ENCODE results near the gene TPCN2. TPM values are rescaled to one million over a fixed set of nuclear protein-coding genes. Genes with fewer than 3 reads are reported as not detected.

Gene TPCN2
- total RNA-seq, 4 donors from 2014 or later: 5.6 to 54.6 (median 17.7) TPM

DNA sequence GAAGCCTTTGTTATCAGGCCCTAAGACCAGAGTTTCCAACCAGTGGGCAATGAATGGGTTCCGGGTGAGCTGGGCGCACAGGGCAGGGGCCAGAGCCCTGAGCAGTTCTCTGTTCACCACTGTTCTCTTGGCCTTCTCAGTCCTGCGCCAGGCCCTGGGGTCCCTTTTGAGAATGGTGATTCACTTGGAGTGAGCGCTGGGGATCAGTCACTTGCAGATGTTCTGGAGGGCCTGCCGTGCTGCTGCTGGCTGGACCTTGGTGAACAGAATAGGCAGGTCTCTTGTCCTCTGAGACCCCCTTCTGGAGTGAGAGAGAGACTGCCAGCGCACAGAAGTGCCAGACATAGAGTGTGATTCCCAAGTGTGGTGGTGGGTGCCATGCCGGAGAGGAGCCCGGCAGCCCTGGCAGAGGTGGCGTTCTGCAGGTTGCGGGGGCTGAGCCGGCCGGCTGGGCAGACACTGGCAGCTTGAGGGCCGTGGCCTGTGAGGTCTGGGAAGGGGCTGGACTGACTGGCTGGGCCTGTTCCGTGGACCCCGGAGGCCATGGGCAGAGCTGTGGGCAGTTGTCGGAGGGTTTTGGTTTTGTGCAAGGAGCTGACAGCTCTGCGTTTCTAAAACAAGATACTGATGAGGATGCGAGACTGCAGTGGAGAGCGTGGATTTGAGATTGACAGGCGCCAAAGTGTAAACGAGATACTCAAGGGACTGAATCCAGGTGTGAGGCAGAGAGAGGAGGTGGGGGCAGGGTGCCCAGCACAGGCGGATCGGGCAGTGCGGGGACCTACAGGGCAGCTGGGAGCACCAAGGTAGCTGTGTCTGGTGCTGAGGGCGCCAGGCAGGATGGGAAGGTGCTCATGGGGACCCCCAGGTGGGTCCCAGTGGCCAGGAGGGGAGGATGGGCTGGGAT is 12.3 kb downstream of the TPCN2 start:
- Histone ChIP-seq H3K27me3 (no peaks in the 10 kb centered on the region), H3K9me3 (no peaks in the 10 kb centered on the region), H3K4me1 (no peaks in the 10 kb centered on the region), H3K27ac (no peak overlapping the region), H3K36me3 (no peaks in the 10 kb centered on the region), H3K4me3 (no peak overlapping the region)
- no peak for TF ChIP-seq POLR2A (IDR thresholded peaks at IDR 0.05)
- TF ChIP-seq, protein P1, sequence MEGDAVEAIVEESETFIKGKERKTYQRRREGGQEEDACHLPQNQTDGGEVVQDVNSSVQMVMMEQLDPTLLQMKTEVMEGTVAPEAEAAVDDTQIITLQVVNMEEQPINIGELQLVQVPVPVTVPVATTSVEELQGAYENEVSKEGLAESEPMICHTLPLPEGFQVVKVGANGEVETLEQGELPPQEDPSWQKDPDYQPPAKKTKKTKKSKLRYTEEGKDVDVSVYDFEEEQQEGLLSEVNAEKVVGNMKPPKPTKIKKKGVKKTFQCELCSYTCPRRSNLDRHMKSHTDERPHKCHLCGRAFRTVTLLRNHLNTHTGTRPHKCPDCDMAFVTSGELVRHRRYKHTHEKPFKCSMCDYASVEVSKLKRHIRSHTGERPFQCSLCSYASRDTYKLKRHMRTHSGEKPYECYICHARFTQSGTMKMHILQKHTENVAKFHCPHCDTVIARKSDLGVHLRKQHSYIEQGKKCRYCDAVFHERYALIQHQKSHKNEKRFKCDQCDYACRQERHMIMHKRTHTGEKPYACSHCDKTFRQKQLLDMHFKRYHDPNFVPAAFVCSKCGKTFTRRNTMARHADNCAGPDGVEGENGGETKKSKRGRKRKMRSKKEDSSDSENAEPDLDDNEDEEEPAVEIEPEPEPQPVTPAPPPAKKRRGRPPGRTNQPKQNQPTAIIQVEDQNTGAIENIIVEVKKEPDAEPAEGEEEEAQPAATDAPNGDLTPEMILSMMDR (IDR thresholded peaks at IDR 0.05): no peak
- intact Hi-C loops (cut with DNase I; ENCODE audit: low total_unique reads): no loop called here
- DNase-seq: no peak

DNA sequence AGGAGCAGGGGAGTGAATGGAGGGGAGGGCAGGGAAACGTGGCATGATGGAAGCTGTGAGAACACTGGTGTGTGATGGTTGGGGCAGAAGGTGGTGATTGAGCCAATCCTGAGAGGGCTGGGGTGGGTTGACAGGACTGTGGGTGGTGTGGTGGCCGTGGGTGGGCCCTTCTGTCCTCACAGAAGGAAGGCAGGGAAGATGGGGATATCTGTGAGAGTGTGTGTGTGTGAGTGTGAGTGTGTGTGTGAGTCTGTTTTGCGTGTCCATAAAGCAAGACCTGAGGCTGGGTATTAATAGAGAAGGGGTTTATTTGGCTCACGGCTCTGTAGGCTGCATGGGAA is 13.0 kb downstream of the TPCN2 start:
- Histone ChIP-seq H3K9me3 (no peaks in the 10 kb centered on the region), H3K4me3 (no peak overlapping the region), H3K27ac (no peak overlapping the region), H3K27me3 (no peaks in the 10 kb centered on the region), H3K4me1 (no peaks in the 10 kb centered on the region), H3K36me3 (no peaks in the 10 kb centered on the region)
- intact Hi-C loops (cut with DNase I; ENCODE audit: low total_unique reads): no loop called here
- TF ChIP-seq POLR2A (IDR thresholded peaks at IDR 0.05): no peak
- TF ChIP-seq, protein P1 (IDR thresholded peaks at IDR 0.05): no peak
- DNase-seq: no peak

DNA sequence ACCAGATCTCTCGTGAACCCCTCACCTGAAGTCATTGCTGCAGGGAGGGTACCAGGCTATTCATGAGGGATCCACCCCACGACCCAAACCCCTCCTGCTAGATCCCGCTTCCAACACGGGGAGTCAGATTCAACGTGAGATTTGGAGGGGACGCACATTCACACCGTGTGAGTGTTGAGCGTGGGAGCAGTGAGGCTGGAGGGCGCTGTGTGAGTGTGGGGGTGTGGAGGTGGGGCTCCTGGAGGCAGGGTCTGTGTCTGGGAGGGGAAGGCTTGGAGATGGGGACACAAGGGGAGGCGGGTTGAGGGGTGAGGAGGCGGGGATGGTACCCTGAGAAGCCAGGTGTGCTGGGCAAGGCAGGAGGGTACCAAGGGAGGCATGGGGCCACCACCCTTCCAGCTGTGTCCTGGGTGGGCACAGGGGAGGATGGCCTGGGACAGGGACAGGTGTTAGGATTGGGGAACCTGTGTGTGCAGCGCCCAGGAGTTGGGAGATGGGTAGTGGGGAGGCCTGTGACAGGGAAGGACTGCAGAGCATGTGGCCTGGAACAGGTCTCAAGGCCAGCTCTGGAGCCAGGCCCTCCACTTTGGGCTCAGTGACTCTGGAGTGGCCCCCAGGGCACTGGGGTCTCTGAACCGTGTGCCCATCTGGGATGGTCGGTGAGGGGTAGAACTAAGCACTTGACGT is 13.6 kb downstream of the TPCN2 start:
- DNase-seq: no peak
- no peaks in the 10 kb centered on the region for H3K4me1 ChIP-seq
- intact Hi-C loops (cut with DNase I; ENCODE audit: low total_unique reads): no loop called here
- no peaks in the 10 kb centered on the region for H3K27me3 ChIP-seq
- no peaks in the 10 kb centered on the region for H3K9me3 ChIP-seq
- no peak overlapping the region for H3K27ac ChIP-seq
- TF ChIP-seq, protein P1 (IDR thresholded peaks at IDR 0.05): no peak
- TF ChIP-seq POLR2A (IDR thresholded peaks at IDR 0.05): no peak
- no peak overlapping the region for H3K4me3 ChIP-seq
- H3K36me3 ChIP-seq: no peaks in the 10 kb centered on the region

DNA sequence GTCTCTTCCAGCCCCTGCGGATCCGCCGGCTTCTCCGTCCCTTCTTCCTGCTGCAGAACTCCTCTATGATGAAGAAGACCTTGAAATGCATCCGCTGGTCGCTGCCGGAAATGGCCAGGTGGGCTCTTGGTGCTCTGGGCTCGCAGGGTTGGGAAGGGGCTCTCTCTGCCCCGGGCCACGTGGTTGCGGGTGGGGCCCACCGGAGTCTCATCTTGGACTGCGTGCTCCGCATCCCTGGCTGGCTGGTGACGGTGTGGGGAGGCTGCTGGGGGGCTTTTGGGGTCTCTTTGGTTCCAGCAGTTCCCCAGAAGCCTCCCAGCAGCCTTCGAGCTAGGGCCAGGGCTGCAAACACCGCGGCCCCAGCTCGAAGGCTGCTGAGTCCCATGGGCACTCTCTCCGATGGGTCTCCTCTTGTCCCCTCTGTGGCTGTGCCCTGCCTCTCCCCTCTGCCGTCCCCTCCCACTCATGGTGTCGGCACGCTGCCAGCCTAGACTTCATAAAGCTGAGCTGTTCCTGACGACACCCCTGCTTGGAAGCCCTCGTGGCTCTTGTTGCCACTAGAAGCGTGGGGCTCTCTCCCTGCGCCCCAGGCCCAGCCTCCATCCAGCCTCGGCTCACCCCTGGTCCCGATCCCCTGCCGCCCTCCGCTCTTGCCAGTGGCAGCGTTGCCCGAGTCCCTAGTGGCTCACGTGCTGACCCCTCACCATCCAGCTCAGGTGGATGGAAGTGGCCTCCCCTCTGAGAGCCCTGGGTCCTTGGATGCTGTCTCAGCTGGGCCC is 14.3 kb downstream of the TPCN2 start:
- no peak overlapping the region for H3K4me3 ChIP-seq
- TF ChIP-seq, protein P1 (IDR thresholded peaks at IDR 0.05): no peak
- TF ChIP-seq POLR2A (IDR thresholded peaks at IDR 0.05): no peak
- H3K36me3 ChIP-seq: no peaks in the 10 kb centered on the region
- intact Hi-C loops (cut with DNase I; ENCODE audit: low total_unique reads): no loop called here
- DNase-seq: no peak
- no peaks in the 10 kb centered on the region for H3K4me1 ChIP-seq
- no peaks in the 10 kb centered on the region for H3K27me3 ChIP-seq
- peak overlapping the region in 1 of 2 donors; percentile 13 for H3K27ac ChIP-seq
- H3K9me3 ChIP-seq: no peaks in the 10 kb centered on the region
